ENCODE results near the gene COL20A1.

DNA sequence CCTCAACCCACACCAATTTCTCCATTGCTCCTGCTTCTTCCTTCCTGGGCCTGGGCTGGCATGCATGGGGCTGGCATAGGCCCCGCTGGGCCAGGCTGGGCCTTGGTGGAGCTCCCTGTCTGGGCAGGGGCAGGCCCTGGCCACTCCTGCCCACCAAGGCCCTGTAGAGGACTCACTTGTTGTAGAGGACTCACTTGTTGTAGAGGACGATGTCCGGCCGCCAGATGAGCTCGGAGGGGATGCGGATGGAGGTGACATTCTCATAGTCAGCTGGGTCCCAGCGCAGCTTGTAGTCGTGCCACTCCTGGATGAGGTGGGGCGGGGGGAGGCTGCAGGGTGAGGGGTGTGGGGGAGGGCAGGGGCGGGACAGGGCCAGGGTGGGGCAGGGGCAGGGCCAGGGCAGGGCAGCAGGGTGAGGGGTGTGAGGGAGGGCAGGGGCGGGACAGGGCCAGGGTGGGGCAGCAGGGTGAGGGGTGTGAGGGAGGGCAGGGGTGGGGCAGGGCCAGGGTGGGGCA lies 62.9 kb downstream of the COL20A1 start:
- no peak for TF ChIP-seq ZNF707 (tag by site-specific recombination; IDR thresholded peaks at IDR 0.05)
- no peak for TF ChIP-seq GLIS1 (tag by site-specific recombination; IDR thresholded peaks at IDR 0.05)
- TF ChIP-seq, protein P1, sequence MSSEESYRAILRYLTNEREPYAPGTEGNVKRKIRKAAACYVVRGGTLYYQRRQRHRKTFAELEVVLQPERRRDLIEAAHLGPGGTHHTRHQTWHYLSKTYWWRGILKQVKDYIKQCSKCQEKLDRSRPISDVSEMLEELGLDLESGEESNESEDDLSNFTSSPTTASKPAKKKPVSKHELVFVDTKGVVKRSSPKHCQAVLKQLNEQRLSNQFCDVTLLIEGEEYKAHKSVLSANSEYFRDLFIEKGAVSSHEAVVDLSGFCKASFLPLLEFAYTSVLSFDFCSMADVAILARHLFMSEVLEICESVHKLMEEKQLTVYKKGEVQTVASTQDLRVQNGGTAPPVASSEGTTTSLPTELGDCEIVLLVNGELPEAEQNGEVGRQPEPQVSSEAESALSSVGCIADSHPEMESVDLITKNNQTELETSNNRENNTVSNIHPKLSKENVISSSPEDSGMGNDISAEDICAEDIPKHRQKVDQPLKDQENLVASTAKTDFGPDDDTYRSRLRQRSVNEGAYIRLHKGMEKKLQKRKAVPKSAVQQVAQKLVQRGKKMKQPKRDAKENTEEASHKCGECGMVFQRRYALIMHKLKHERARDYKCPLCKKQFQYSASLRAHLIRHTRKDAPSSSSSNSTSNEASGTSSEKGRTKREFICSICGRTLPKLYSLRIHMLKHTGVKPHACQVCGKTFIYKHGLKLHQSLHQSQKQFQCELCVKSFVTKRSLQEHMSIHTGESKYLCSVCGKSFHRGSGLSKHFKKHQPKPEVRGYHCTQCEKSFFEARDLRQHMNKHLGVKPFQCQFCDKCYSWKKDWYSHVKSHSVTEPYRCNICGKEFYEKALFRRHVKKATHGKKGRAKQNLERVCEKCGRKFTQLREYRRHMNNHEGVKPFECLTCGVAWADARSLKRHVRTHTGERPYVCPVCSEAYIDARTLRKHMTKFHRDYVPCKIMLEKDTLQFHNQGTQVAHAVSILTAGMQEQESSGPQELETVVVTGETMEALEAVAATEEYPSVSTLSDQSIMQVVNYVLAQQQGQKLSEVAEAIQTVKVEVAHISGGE (tag by site-specific recombination; conservative IDR thresholded peaks at IDR 0.05; ENCODE audit: low read depth), result no peak

All from HEK293 (cell line).